Measurements from ENCODE around the gene BCAT1. TPM values are rescaled to one million over a fixed set of nuclear protein-coding genes. Genes with fewer than 3 reads are reported as not detected.

Gene BCAT1
- total and polyA plus RNA-seq, 12 donors, result 0.95 to 17.0 (median 2.7) TPM

- TF ChIP-seq, protein P1, sequence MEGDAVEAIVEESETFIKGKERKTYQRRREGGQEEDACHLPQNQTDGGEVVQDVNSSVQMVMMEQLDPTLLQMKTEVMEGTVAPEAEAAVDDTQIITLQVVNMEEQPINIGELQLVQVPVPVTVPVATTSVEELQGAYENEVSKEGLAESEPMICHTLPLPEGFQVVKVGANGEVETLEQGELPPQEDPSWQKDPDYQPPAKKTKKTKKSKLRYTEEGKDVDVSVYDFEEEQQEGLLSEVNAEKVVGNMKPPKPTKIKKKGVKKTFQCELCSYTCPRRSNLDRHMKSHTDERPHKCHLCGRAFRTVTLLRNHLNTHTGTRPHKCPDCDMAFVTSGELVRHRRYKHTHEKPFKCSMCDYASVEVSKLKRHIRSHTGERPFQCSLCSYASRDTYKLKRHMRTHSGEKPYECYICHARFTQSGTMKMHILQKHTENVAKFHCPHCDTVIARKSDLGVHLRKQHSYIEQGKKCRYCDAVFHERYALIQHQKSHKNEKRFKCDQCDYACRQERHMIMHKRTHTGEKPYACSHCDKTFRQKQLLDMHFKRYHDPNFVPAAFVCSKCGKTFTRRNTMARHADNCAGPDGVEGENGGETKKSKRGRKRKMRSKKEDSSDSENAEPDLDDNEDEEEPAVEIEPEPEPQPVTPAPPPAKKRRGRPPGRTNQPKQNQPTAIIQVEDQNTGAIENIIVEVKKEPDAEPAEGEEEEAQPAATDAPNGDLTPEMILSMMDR (IDR thresholded peaks at IDR 0.05), result no peak
- 46 to 51% methylated on average over 3 of the region's 3 CpGs for WGBS, 2 donors
- Histone ChIP-seq H3K4me3 (no peak overlapping the region), H3K9me3 (no peaks in the 10 kb centered on the region), H3K27me3 (peaks cover 0 to 12% (median 2%) of the 10 kb centered on the region in 7 donors), H3K36me3 (no peaks in the 10 kb centered on the region), H3K4me1 (peaks cover 0 to 20% (median 0%) of the 10 kb centered on the region in 9 donors), H3K27ac (peak overlapping the region in 1 of 10 donors; percentile 74)
- DNase-seq (no peak), ATAC-seq (peak in 7 of 8 donors; percentile 27 to 89 (median 69))
- intact Hi-C loops (cut with DNase I), result no loop called here
Observed at GRCh38 chr12:24909667-24910066, 39.2 kb downstream of the BCAT1 start.

- ATAC-seq, result no peak
- H3K27me3 ChIP-seq, result peaks cover 7 to 32% (median 24%) of the 10 kb centered on the region in 7 donors
- DNase-seq, result no peak
- WGBS, 2 donors, result 92 to 94% methylated on average over 5 of the region's 5 CpGs
- peaks cover 0 to 35% (median 9%) of the 10 kb centered on the region in 9 donors for H3K4me1 ChIP-seq
- intact Hi-C loops (cut with DNase I), result no loop called here
- no peak overlapping the region for H3K4me3 ChIP-seq
- H3K36me3 ChIP-seq, result no peaks in the 10 kb centered on the region
- no peaks in the 10 kb centered on the region for H3K9me3 ChIP-seq
- TF ChIP-seq, protein P1 (IDR thresholded peaks at IDR 0.05), result no peak
- H3K27ac ChIP-seq, result no peak overlapping the region
Observed at GRCh38 chr12:24907464-24907863, 41.4 kb downstream of the BCAT1 start.

DNA sequence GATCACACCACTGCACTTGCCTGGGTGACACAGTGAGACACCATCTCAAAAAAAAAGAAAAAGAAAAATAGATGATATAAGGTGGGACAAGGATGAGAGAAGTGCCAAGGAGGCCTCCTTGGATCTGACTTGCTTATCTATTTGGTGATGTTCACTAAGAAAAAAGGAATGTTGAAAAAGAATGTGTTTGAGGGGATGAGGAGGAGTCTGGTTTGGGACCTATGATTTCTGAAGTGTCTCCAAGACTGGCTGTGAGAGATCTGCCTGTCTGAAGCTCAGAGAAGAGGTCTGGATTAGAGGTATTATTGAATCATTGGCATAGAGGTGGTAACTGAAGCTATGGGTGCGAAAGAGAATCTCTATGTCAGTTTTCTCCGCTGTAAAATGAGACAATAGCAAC is 42.8 kb downstream of the BCAT1 start:
- TF ChIP-seq, protein P1 (IDR thresholded peaks at IDR 0.05), result no peak
- H3K27me3 ChIP-seq, result peaks cover 8 to 45% (median 33%) of the 10 kb centered on the region in 7 donors
- DNase-seq (no peak), ATAC-seq (no peak)
- H3K4me1 ChIP-seq, result peaks cover 0 to 44% (median 11%) of the 10 kb centered on the region in 9 donors
- H3K36me3 ChIP-seq, result no peaks in the 10 kb centered on the region
- WGBS, 2 donors, result 97 to 99% methylated on average over 2 of the region's 2 CpGs
- intact Hi-C loops (cut with DNase I), result no loop called here
- H3K9me3 ChIP-seq, result no peaks in the 10 kb centered on the region
- H3K4me3 ChIP-seq, result no peak overlapping the region
- H3K27ac ChIP-seq, result no peak overlapping the region

DNA sequence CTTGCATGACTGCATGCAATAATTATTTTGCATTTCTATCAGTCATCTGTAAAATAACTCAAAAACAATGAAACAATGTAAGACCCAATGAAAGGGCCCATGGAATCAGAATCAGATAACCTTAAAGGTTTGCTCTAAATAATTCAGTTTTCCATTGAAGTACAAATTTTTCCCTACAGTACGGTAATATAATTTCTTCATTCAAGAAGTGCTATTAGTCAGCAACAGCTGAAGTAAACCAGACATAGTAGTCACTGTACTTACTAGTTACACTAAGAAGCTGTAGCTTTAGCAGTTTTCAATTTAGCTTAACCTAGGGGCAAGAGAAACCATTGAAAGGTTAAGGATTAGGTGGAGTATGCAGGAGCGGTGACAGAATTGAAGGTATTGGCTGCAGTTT is 43.5 kb downstream of the BCAT1 start:
- ATAC-seq (no peak), DNase-seq (no peak)
- H3K9me3 ChIP-seq, result no peaks in the 10 kb centered on the region
- intact Hi-C loops (cut with DNase I), result no loop called here
- H3K4me3 ChIP-seq, result no peak overlapping the region
- H3K27me3 ChIP-seq, result peaks cover 8 to 45% (median 33%) of the 10 kb centered on the region in 7 donors
- H3K36me3 ChIP-seq, result no peaks in the 10 kb centered on the region
- TF ChIP-seq, protein P1 (IDR thresholded peaks at IDR 0.05), result no peak
- H3K4me1 ChIP-seq, result peaks cover 0 to 49% (median 11%) of the 10 kb centered on the region in 9 donors
- H3K27ac ChIP-seq, result no peak overlapping the region
- 50 to 85% methylated on average over 2 of the region's 2 CpGs for WGBS, 2 donors

All from heart right ventricle (tissue), 16 donors.